HG03108 (cell line): ENCODE measurements around the gene KRT23.

Source experiments
- ATAC-seq: cut with Tn5 transposase; IDR thresholded peaks from one replicate; pipeline ENCODE4 v1.9.1; 2021; ENCODE audit warnings: moderate library complexity; ENCODE audit not compliant: unreplicated experiment

Gene KRT23, protein sequence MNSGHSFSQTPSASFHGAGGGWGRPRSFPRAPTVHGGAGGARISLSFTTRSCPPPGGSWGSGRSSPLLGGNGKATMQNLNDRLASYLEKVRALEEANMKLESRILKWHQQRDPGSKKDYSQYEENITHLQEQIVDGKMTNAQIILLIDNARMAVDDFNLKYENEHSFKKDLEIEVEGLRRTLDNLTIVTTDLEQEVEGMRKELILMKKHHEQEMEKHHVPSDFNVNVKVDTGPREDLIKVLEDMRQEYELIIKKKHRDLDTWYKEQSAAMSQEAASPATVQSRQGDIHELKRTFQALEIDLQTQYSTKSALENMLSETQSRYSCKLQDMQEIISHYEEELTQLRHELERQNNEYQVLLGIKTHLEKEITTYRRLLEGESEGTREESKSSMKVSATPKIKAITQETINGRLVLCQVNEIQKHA

DNA sequence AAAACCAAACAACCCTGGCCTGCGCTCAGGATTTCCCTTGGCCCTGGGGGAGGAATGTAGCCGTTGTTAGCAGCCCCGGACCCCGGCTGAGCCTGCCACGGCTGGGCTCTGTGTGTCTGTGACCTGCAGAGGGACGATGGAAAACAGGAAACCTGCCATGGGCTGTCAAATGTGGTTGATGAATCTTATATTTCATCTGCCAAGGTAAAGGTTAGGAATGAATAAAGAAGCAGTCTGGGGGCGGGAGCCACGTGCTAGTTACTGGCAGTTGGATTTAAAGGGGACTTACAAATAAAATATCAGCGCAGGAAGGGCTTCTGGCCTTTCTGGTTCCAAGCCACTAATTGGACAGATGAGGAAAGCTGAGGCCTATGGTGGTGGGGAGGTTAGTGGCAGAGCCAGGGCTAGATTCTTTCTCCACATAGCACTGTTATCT is at the start of gene KRT23:
Gene KRT23 (minus strand): TSS at position 263 of the 436 bp plus-strand sequence. CDS start 1,043 bp downstream, outside the sequence.
- ATAC-seq = no peak

DNA sequence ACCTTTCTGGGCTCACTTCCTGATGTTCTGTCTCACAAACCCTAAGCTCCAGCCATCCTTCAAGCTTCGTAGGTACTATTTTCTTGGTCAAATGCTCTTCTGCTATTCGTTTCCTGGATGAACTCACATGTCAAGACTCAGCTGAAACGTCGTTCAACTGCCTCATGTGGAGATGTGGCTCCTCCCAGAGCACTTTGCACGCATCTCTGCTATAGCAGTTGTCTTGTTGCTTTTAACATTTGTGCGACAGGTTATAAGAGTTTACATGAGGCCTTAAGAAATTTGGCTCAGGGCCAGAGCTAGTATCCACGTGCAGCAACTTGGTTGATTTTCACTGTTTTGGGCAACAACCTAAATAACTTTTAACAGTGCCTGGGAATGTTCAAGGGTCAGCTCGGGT is 49.5 kb upstream of the KRT23 start:
- no peak for ATAC-seq

DNA sequence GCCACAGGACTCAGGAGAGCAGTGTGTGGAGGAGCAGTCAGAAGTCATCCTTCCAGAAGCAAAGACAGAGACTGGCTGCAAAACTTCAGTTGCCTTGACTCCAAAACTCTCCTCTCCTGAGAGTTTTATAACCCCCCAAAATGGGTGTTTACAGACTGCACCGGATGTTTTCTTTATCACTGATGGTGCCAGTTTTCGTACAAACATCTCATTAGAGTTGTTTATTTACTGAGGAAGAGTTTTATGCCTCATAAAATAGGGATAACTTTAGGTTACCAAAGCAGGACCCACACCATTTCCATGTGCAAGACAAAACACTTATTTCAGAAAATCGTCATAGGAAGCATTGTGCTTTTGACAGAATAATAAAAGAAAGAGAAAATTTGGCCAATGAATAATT is 46.8 kb upstream of the KRT23 start, which contains the start of gene KRT40:
Gene KRT40 (minus strand): TSS at position 101 of the 400 bp plus-strand sequence. CDS start 53 bp downstream, at position 48.
- ATAC-seq = no peak

DNA sequence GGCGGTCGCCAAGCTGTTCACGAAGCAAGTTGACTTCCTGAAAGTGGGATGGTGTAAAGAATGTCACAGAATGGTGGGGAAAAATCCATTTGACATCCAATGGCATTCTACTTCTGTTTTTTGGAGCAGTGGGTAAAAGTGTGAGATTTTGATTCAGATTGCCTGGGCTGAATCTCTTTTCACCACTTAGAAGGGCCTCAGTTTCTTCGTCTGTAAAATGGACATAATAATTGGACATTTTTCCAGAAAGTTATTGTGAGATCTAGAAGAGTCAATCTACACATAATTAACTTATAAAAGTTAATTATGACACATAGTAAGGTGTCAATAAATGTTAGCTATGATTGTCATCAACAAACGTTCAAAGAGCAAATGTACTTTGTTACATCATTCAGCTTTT is 43.7 kb upstream of the KRT23 start:
- no peak for ATAC-seq

DNA sequence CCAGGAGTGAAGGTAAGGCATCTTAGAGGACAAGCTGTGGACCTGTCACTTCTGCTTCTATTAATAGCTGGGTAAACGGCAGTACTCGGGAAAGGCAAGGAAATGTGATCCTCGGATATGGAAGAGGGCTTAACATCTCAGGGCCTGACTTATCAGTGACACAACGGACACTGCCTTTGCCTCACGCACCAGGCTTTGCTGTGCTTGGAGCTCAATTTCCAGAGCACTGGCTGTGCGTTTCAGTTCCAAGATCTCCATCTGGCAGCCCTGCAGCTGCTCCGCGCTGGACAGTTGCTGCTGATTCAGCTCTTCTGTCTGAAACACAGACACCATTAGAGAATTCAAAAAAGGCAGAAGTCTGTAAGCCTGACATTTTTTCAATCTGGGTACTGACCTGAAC is 43.1 kb upstream of the KRT23 start:
- no peak for ATAC-seq

DNA sequence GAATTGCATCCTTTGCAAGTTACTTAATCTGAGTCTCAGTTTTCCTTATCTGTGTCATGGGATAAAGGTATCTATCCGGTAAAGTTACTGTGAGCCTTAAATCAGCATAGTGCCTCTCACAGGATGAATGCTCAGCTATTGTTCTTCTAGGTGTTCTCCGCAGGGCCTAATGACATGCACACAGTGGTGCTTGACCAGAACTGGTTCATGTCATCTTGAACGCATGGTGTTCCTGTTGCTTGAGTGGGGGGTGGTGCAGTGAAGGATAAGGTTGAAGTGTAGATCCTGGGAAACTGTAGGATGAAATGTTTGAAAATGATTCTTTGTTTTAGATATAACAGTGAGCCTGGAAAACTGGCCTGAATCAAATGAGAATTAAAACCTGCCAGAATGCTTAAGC is 42.7 kb upstream of the KRT23 start:
- ATAC-seq = no peak

DNA sequence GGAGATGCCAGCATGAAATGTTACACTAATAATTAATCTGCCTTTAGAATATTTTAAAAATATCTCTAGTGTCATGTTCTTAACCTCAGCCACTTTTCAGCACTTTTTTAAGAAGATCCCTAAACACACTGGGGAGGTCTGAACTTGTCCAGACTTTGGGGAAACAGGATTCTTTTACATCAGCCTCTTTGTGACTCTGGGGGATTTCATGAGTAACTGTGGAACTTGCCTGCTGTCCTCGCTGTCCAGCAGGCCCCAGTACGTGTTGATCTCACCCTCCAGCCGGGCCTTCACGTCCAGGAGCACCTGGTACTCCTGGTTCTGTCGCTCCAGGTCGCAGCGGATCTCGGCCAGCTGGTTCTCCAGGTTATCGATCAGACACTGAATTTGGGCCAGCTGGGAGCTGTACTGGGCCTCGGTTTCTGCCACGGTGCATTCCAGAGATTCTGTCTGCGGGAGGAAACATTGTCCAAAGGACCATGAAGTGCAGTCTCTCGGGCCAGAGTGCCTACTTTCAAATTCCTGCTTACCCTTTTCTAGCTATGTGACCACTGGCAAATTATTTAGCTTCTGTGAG is 41.2 kb upstream of the KRT23 start:
- ATAC-seq = no peak

DNA sequence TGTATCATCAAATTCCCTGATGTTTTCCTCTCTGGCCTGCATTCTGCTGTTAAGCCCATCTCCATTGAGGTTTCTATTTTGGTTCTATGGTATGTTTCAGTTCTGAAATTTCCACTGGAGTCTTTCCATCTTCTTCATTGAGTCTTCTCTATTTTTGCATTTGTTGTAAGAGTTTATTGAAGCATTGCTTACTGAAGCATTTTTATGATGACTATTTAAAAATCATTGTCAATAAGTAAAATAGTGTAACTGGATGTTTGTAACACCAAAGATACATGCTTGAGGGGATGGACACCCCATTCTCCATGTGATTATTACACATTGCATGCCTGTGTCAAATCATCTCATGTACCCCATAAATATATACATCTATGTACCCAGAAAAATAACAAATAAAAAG is 38.1 kb upstream of the KRT23 start:
- ATAC-seq = no peak

DNA sequence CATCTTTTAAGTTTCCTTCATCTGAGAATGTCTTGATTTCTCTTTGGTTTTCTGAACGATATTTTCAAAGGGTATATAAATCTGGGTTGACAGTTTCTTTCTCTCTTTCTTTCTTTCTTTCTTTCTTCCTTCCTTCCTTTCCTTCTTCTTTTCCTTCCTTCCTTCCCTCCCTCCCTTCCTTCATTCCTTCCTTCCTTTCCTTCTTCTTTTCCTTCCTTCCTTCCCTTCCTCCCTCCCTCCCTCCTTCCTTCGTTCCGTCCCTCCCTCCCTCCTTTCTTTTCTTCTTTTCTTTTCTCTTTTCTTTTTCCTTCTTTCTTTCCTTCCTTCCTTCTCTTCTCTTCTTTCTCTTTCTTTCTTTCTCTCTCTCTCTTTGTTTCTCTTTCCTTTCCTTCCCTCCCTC is 36.9 kb upstream of the KRT23 start:
- no peak for ATAC-seq

DNA sequence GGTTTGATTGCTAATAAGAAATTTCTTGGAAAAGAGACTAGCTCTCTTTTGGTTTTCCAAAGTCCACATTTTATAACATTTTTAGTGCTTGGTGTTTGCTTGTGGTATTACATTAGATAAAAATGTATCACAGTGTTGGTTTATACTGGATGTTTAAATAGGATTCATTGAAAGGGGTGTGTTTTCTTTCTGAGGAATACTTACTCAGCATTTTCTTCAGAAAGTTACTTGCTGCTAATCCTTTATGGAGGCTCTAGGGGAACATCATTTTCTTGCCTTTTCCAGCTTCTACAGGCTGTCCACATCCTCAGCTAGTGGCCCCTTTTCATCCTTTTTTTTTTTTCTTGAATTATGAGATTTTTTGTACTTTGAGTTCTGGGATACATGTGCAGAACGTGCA is 30.1 kb upstream of the KRT23 start:
- ATAC-seq = no peak

DNA sequence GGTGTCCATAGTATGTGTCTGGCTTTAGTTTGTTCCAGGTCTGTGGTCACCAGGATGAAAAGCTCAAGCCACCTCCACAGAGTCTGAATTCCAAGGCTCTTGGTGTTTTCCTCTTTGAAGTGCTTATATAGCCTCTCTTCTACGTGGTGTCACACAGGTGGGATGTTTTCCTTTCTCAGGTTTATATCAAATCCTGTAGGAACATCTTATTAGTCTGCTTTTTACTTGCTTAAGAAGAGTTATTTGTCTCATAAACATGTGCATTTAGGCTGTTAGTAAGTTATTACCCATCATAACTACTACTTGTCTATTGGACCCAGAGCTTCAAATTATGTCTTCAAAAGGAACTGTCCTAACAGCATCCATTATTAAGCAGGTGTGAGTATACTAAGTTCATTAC is 29.4 kb upstream of the KRT23 start, which contains the start of gene KRT39:
Gene KRT39 (minus strand): TSS at position 101 of the 400 bp plus-strand sequence. CDS start 92 bp downstream, at position 9.
- ATAC-seq = no peak

DNA sequence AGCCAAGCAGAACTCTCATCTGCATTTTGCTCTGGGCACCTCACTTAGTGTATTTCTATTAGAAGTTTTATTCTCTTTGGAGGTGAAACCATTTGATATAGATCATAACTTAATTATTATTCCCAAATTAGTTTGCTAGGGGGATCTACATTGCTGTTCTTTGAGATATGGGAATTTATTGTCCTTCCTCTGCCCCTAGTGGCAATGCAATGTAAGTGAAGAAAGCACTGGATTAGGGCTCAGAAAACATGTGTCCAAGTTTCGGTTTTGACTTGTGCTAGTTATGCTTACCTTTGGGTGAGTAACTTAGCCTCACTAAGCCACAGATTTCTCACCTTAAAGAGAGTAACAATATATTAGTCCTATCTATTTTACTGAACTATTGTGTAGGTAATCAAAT is 26.4 kb upstream of the KRT23 start:
- no peak for ATAC-seq

DNA sequence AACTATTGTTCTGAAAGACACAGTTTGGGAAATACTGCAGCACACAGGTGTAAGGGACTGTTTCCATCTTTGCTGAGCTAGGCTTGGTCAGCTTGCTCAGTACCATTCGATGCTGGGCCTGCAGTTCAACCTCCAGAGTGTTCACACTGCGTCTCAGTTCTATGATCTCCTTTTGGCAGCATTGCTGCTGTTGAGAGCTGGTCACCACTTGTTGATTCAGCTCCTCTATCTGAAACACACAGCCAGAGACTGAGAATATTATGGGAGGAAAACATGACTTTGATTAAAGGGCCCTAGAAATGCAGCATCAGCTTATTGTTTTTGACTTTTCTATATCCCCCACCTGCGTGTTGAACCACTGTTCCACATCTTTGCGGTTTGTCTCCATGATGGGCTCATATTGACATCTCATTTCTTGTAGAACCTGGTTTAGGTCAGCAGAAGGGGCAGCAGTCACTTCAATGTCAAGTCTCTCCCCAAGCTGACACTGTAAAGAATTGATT is 24.7 kb upstream of the KRT23 start:
- ATAC-seq = no peak

DNA sequence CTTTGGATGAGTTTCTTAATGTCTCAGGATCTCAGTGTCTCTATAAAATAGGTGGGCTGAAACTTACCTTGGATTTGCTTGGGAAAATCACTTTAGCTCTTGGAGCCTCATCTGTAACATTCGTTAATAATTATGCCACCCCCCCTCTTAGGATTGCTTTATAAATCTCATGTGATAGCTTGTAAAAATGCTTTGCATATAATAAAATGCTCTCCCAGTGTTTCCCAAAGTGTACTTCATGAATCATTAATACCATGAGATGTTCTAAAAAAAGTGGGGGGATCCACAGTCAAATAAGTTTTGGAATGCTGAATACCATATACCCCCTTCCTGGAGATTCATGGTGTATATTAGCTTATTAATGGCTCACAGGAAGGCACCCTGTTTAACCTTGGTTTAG is 24.1 kb upstream of the KRT23 start:
- no peak for ATAC-seq

DNA sequence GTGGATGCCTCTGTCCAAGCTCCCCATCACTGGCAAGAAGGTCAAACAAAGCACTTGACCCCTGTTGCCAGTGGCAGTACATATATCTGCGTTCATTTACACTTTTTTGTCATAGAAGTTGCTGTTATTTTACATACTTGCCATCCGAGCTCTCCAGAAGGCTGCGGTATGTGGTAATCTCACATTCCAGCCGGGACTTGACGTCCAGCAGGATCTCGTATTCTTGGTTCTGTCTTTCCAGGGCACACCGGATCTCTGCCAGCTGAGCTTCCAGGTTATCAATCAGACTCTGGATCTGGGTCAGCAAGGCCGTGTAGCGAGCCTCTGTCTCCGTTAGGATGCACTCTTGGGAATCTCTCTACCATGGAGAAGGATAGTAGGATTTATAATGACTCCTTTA is 22.7 kb upstream of the KRT23 start:
- no peak for ATAC-seq

DNA sequence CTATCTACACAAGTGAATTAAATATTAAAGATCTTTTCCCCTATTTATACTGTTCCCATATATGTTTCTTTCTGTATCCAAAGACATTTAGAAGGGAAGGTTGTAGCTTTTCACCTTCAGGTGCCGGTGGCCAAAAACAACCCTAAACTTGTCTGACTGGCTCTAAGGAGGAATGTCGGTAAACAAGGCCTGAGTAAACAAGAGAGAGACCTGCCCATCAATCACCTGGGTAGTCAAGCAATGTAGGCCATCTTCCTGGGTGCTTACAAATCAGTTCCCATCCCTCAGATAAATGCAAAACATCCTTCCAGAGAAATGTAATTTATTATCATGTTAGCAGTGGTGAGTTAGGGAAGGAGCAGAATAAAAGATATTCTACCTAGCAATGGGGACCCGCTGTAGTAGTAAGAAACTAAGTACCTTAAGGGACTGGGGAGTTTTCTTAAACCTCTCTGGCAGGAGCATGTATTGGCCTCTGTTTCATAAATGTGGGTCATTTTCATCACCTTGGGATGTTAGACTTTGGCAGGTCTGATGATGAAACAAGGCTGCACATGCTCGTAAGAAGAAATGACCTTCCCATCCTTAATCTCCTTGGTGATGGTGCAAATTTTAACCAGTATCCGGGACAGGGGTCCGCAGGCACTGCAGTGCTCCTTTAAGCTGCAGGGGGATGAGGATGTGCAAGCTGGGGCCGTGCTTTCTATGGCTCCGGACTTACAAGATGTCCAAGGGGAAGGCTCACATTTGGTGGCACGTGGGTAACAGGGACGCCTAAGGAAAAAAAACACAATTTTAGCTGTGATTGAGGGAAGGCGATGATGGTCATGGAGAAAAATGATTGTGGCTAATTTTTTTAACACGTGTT is 20.9 kb upstream of the KRT23 start:
- no peak for ATAC-seq

DNA sequence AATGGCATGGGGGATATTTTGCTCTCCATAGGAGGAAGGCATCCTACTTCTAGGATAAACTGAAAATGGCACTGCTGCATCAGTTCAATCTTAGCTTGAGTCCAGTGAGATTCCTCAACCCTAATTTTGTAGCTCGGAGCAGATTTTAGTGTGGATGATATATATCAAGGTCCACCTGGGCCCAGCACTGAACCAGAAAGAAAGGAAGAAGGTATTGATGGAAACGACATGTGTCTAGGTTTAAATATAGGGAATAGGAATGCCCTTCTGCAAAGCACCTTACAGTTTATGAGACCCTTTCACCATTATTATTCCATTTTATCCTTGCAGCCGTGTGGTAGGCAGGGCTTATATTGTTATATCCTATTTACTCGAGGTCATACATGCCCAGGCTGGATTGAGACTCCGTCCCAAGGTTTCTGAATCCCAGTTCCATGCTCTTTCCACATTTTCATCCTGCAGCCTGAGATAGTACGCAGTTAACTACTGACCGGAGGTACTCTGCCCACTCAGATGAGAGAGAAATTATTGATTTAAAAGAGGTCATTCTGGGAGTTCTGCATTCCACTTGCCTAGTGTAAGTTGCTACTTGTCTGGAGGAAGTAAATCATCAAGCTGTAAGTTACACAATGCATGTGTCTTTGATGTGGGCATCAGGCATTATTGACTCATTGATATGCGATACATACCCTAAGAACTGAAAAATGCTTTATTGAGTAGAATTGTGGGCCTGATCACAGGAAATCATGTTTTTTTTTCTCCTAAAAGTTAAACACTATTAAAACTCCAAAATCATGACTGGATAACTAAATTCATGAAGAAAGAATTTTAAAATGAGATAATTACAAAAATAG is 19.2 kb upstream of the KRT23 start:
- no peak for ATAC-seq

DNA sequence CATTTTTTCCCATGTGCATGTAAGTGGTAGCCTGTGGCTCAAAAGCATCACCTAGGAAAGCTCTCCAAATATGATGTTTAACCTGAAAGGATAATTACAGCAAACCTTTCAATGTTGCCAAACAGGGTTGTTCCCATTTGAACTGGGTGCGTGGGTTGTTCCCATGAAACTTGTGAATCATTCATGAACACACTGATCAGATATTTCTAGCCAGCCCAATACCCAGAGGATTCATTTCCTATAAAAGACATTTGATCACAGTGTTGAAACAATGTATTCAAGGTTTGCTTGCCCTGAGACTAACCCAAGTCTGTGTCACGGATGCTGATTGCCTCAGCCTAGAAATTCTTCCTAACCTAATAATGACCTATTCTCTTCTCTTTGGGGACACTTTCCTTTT is 16.4 kb upstream of the KRT23 start:
- no peak for ATAC-seq

DNA sequence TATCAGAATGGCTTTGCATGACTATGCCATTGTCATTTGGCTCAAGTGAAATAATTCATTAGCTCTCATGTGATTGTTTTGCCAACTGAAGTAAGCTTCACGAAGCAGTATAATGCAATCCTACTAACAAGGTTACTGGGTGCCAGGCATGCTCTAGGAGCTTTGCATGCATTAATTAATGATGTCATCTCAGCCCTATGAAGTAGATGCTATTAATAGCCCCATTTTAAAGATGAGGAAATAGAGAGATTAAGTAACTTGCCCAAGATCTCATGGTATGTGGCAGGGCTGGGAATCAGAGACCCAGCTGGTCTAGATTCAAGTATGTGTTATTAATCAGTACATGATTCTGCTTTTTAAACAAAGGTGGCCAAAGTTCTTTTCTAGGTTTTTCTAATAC is 15.2 kb upstream of the KRT23 start:
- no peak for ATAC-seq

DNA sequence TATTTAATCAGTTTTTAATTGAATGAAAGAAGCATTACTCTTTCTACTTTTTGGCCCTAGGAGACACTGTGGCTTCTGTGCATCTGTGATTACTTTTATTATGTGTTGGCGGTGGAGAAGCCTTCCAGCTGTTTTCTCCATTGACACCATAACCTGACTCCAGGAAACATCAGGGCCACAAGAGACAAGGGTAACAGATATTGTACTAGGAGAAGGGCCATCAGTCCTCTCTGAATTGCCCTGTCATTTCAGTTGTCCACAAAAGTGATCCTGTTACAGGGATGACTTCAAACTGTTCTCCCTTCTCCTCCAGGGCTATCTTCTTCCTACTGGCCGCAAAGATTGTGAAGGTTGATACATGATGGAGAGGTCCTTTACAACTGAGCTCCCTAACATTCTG is 14.7 kb upstream of the KRT23 start:
- ATAC-seq = no peak
